BLaER1 (cell line): ENCODE results near the gene FOXN3.
A peak's percentile ranks its signal among the peaks of the same experiment; 100 is the strongest.

ENCODE experiments used
- H3K27ac ChIP-seq: shearing (Covaris generic); formaldehyde crosslinking; 2 replicates; pipeline ENCODE4 v1.8.1; 2022
- H3K27me3 ChIP-seq: shearing (Covaris generic); formaldehyde crosslinking; 2 replicates; pipeline ENCODE4 v1.8.1; 2022
- H3K36me3 ChIP-seq: shearing (Covaris generic); formaldehyde crosslinking; 2 replicates; pipeline ENCODE4 v1.8.1; 2022
- H3K4me1 ChIP-seq: shearing (Covaris generic); formaldehyde crosslinking; 2 replicates; pipeline ENCODE4 v1.8.1; 2022
- H3K4me2 ChIP-seq: shearing (Covaris generic); formaldehyde crosslinking; 2 replicates; pipeline ENCODE4 v1.8.1; 2022
- H3K4me3 ChIP-seq: shearing (Covaris generic); formaldehyde crosslinking; 2 replicates; pipeline ENCODE4 v1.8.1; 2022
- H3K9ac ChIP-seq: shearing (Covaris generic); formaldehyde crosslinking; 2 replicates; pipeline ENCODE4 v1.8.1; 2022
- H3K9me3 ChIP-seq: shearing (Covaris generic); formaldehyde crosslinking; 2 replicates; pipeline ENCODE4 v1.8.1; 2022
- H4K20me1 ChIP-seq: shearing (Covaris generic); formaldehyde crosslinking; 2 replicates; pipeline ENCODE4 v1.8.1; 2022
- Cebpa-rat ChIP-seq: shearing (Covaris generic); IDR thresholded peaks from 2 replicates; pipeline ENCODE4 v1.8.1; 2022

The FOXN3 gene

GRCh38 chr14:89237921-89238529 lies 179.0 kb downstream of the FOXN3 start:
- no peak overlapping the region for H3K9ac ChIP-seq
- no peak overlapping the region for H3K4me2 ChIP-seq
- peaks cover 79% of the 10 kb centered on the region for H4K20me1 ChIP-seq
- H3K4me3 ChIP-seq, result no peak overlapping the region
- no peak for TF ChIP-seq Cebpa-rat
- peaks cover 26% of the 10 kb centered on the region; the same call in 1 of the 2 replicates for H3K36me3 ChIP-seq
- peaks cover 66% of the 10 kb centered on the region for H3K4me1 ChIP-seq
- H3K27me3 ChIP-seq, result no peaks in the 10 kb centered on the region
- peaks cover 12% of the 10 kb centered on the region; the same call in 1 of the 2 replicates for H3K9me3 ChIP-seq
- no peak overlapping the region for H3K27ac ChIP-seq

- H3K4me2 ChIP-seq, result peak overlapping the region; percentile 44
- no peak overlapping the region for H3K4me3 ChIP-seq
- no peak overlapping the region for H3K27ac ChIP-seq
- no peak overlapping the region for H3K9ac ChIP-seq
- H3K27me3 ChIP-seq, result no peaks in the 10 kb centered on the region
- H3K36me3 ChIP-seq, result peaks cover 37% of the 10 kb centered on the region; the same call in 1 of the 2 replicates
- no peak for TF ChIP-seq Cebpa-rat
- peaks cover 54% of the 10 kb centered on the region for H3K4me1 ChIP-seq
- peaks cover 12% of the 10 kb centered on the region; the same call in 1 of the 2 replicates for H3K9me3 ChIP-seq
- H4K20me1 ChIP-seq, result peaks cover 76% of the 10 kb centered on the region
These were observed 180.2 kb downstream of the FOXN3 start for GRCh38 chr14:89236851-89237250.

GRCh38 chr14:89233184-89233583 lies 183.8 kb downstream of the FOXN3 start:
- Histone ChIP-seq H4K20me1 (peaks cover 71% of the 10 kb centered on the region; the same call in 1 of the 2 replicates), H3K27me3 (no peaks in the 10 kb centered on the region), H3K4me2 (no peak overlapping the region), H3K4me3 (no peak overlapping the region), H3K9me3 (peaks cover 12% of the 10 kb centered on the region; the same call in 1 of the 2 replicates), H3K4me1 (peaks cover 35% of the 10 kb centered on the region), H3K27ac (no peak overlapping the region), H3K9ac (no peak overlapping the region), H3K36me3 (peaks cover 51% of the 10 kb centered on the region)
- no peak for TF ChIP-seq Cebpa-rat

- Histone ChIP-seq H3K4me1 (peaks cover 31% of the 10 kb centered on the region), H3K9me3 (peaks cover 12% of the 10 kb centered on the region; the same call in 1 of the 2 replicates), H3K4me3 (no peak overlapping the region), H3K27ac (no peak overlapping the region), H3K27me3 (no peaks in the 10 kb centered on the region), H4K20me1 (peaks cover 71% of the 10 kb centered on the region; the same call in 1 of the 2 replicates), H3K9ac (no peak overlapping the region), H3K36me3 (peaks cover 58% of the 10 kb centered on the region), H3K4me2 (no peak overlapping the region)
- no peak for TF ChIP-seq Cebpa-rat
These were observed 184.6 kb downstream of the FOXN3 start for GRCh38 chr14:89232265-89233070.

- Histone ChIP-seq H3K27me3 (no peaks in the 10 kb centered on the region), H3K9me3 (peaks cover 12% of the 10 kb centered on the region; the same call in 1 of the 2 replicates), H3K4me2 (no peak overlapping the region), H3K4me1 (peaks cover 22% of the 10 kb centered on the region), H3K4me3 (no peak overlapping the region), H3K9ac (no peak overlapping the region), H3K27ac (no peak overlapping the region), H3K36me3 (peaks cover 59% of the 10 kb centered on the region), H4K20me1 (peaks cover 71% of the 10 kb centered on the region; the same call in 1 of the 2 replicates)
- TF ChIP-seq Cebpa-rat, result no peak
These were observed 185.5 kb downstream of the FOXN3 start for GRCh38 chr14:89231426-89232113.

- H3K36me3 ChIP-seq, result peaks cover 47% of the 10 kb centered on the region
- no peak overlapping the region for H3K4me3 ChIP-seq
- peaks cover 70% of the 10 kb centered on the region; the same call in 1 of the 2 replicates for H4K20me1 ChIP-seq
- no peaks in the 10 kb centered on the region for H3K9me3 ChIP-seq
- H3K27ac ChIP-seq, result no peak overlapping the region
- H3K4me2 ChIP-seq, result no peak overlapping the region
- H3K4me1 ChIP-seq, result peaks cover 14% of the 10 kb centered on the region
- no peak for TF ChIP-seq Cebpa-rat
- no peak overlapping the region for H3K9ac ChIP-seq
- no peaks in the 10 kb centered on the region for H3K27me3 ChIP-seq
These were observed 188.0 kb downstream of the FOXN3 start for GRCh38 chr14:89228921-89229639.

- Histone ChIP-seq H3K9me3 (no peaks in the 10 kb centered on the region), H3K4me3 (no peak overlapping the region), H3K4me1 (peaks cover 14% of the 10 kb centered on the region), H4K20me1 (peaks cover 54% of the 10 kb centered on the region; the same call in 1 of the 2 replicates), H3K36me3 (peaks cover 47% of the 10 kb centered on the region), H3K9ac (no peak overlapping the region), H3K4me2 (no peak overlapping the region), H3K27ac (no peak overlapping the region), H3K27me3 (no peaks in the 10 kb centered on the region)
- TF ChIP-seq Cebpa-rat, result no peak
These were observed 189.6 kb downstream of the FOXN3 start for GRCh38 chr14:89227496-89227836.

- no peak overlapping the region for H3K4me3 ChIP-seq
- H3K9me3 ChIP-seq, result no peaks in the 10 kb centered on the region
- H3K36me3 ChIP-seq, result peaks cover 44% of the 10 kb centered on the region
- no peaks in the 10 kb centered on the region for H3K27me3 ChIP-seq
- TF ChIP-seq Cebpa-rat, result no peak
- H3K27ac ChIP-seq, result no peak overlapping the region
- H3K4me1 ChIP-seq, result peaks cover 16% of the 10 kb centered on the region
- no peak overlapping the region for H3K9ac ChIP-seq
- H4K20me1 ChIP-seq, result peaks cover 54% of the 10 kb centered on the region; the same call in 1 of the 2 replicates
- H3K4me2 ChIP-seq, result no peak overlapping the region
These were observed 190.1 kb downstream of the FOXN3 start for GRCh38 chr14:89226801-89227495.

GRCh38 chr14:89225607-89226006 lies 191.4 kb downstream of the FOXN3 start:
- Histone ChIP-seq H3K4me3 (no peak overlapping the region), H4K20me1 (peaks cover 59% of the 10 kb centered on the region), H3K4me2 (no peak overlapping the region), H3K27me3 (no peaks in the 10 kb centered on the region), H3K9me3 (no peaks in the 10 kb centered on the region), H3K9ac (no peak overlapping the region), H3K4me1 (peaks cover 28% of the 10 kb centered on the region), H3K27ac (no peak overlapping the region), H3K36me3 (peaks cover 39% of the 10 kb centered on the region)
- TF ChIP-seq Cebpa-rat, result no peak
